Activated CD8-positive, alpha-beta memory T cell treated with anti-CD3 and anti-CD28 coated beads, Interleukin-2, amount 10 ng/mL, durations not matched to agents 7 days and 5 days (primary cell): ENCODE measurements around the gene PGRMC2. TPM values are rescaled to one million over a fixed set of nuclear protein-coding genes. Genes with fewer than 3 reads are reported as not detected.

Experiments used
- total RNA-seq, 2 experiments: library from RNA; stranded (reverse); gene quantifications; one replicate each; pipeline ENCODE4 v1.2.3, GENCODE V29; 2021

Gene PGRMC2
- total RNA-seq, 2 experiments from 2014 or later: 35.3 to 35.9 TPM

Other genes starting within 250 kb of the PGRMC2 start
- gene LARP1B, start 226.5 kb downstream of the PGRMC2 start, total RNA-seq: 10 to 100 TPM; 13.4 to 15.3 TPM